Measurements from ENCODE around the gene TMEM178B.
"Not testable (repeated sequence)": the region's sequence is repeated elsewhere in the genome, so short reads cannot be mapped to it uniquely, and the experiment has no call there.

The TMEM178B gene

GRCh38 chr7:141370650-141371049 lies 296.8 kb downstream of the TMEM178B start:
- TF ChIP-seq, protein P1, sequence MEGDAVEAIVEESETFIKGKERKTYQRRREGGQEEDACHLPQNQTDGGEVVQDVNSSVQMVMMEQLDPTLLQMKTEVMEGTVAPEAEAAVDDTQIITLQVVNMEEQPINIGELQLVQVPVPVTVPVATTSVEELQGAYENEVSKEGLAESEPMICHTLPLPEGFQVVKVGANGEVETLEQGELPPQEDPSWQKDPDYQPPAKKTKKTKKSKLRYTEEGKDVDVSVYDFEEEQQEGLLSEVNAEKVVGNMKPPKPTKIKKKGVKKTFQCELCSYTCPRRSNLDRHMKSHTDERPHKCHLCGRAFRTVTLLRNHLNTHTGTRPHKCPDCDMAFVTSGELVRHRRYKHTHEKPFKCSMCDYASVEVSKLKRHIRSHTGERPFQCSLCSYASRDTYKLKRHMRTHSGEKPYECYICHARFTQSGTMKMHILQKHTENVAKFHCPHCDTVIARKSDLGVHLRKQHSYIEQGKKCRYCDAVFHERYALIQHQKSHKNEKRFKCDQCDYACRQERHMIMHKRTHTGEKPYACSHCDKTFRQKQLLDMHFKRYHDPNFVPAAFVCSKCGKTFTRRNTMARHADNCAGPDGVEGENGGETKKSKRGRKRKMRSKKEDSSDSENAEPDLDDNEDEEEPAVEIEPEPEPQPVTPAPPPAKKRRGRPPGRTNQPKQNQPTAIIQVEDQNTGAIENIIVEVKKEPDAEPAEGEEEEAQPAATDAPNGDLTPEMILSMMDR (conservative IDR thresholded peaks at IDR 0.05; ENCODE audit: low read depth, low read length): no peak
- no peak overlapping the region for H3K4me3 ChIP-seq (ENCODE audit: low read depth, low read length)
- no peak for DNase-seq (ENCODE audit: low read depth)

- no peak overlapping the region for H3K4me3 ChIP-seq (ENCODE audit: low read depth, low read length)
- TF ChIP-seq, protein P1 (conservative IDR thresholded peaks at IDR 0.05; ENCODE audit: low read depth, low read length): no peak
- DNase-seq (ENCODE audit: low read depth): no peak
These were observed 300.6 kb downstream of the TMEM178B start for GRCh38 chr7:141374425-141374824.

DNA sequence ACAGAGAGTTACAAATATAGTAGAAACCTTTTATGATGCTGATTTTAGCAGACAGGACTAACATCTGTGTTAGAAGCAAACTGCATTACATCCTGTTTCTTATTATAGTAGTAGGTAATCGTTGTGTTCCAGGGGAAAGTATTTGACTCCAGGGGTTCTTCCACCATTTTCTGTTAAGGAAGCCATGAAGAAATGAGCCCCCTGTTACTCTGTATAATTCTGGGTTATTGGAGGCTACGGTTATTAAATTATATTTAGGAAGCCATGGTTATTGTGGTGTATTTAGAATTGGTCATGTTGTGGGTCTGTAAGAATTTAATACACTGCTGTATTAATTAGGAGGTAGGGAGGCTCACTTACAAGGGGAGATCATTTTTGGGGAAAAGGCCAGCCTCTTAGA lies 301.6 kb downstream of the TMEM178B start:
- H3K4me3 ChIP-seq (ENCODE audit: low read depth, low read length): no peak overlapping the region
- TF ChIP-seq, protein P1 (conservative IDR thresholded peaks at IDR 0.05; ENCODE audit: low read depth, low read length): no peak
- DNase-seq (ENCODE audit: low read depth): no peak

GRCh38 chr7:141377906-141378305 lies 304.0 kb downstream of the TMEM178B start:
- H3K4me3 ChIP-seq (ENCODE audit: low read depth, low read length): no peak overlapping the region
- TF ChIP-seq, protein P1 (conservative IDR thresholded peaks at IDR 0.05; ENCODE audit: low read depth, low read length): no peak
- no peak for DNase-seq (ENCODE audit: low read depth)

DNA sequence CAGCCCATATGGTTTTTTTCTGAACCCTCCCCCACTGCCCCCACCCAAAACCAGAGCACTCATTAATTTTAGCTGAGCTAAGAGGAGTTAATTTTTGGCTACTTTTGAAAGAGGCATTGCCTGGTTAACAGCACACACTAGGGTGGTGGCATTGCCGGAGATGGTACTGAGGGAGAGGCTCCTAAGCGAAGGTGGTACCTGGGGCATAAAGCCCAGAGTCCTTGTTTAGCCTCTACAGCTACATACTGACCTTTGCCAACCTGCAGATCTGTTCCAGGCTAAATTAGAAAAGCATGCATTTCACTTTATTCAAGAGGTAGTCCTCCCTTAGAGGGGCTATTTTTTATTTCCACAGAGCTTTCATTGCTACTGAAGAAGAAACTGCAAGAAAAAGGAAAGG lies 304.5 kb downstream of the TMEM178B start:
- TF ChIP-seq, protein P1 (conservative IDR thresholded peaks at IDR 0.05; ENCODE audit: low read depth, low read length): no peak
- H3K4me3 ChIP-seq (ENCODE audit: low read depth, low read length): no peak overlapping the region
- no peak for DNase-seq (ENCODE audit: low read depth)

- TF ChIP-seq, protein P1 (conservative IDR thresholded peaks at IDR 0.05; ENCODE audit: low read depth, low read length): no peak
- no peak for DNase-seq (ENCODE audit: low read depth)
- no peak overlapping the region for H3K4me3 ChIP-seq (ENCODE audit: low read depth, low read length)
These were observed 308.0 kb downstream of the TMEM178B start for GRCh38 chr7:141381794-141382427.

DNA sequence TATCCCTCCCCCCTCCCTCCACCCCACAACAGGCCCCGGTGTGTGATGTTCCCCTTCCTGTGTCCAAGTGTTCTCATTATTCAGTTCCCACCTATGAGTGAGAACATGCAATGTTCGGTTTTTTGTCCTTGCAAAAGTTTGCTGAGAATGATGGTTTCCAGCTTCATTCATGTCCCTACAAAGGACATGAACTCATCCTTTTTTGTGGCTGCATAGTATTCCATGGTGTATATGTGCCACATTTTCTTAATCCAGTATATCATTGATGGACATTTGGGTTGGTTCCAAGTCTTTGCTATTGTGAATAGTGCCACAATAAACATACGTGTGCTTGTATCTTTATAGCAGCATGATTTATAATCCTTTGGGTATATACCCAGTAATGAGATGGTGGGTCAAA lies 309.5 kb downstream of the TMEM178B start:
- not testable (repeated sequence) for DNase-seq (ENCODE audit: low read depth); H3K4me3 ChIP-seq (ENCODE audit: low read depth, low read length)

Data from choroid plexus epithelial cell (primary cell).